H9 (cell line): ENCODE measurements around the gene TTN. TPM values are rescaled to one million over a fixed set of nuclear protein-coding genes. Genes with fewer than 3 reads are reported as not detected.

ENCODE experiments used
- DNase-seq: peaks from one replicate; pipeline ENCODE4 v3.0.0-alpha.2; 2017
- H2AFZ ChIP-seq: one replicate; pipeline ENCODE4 v1.6.1; 2013; ENCODE audit warnings: mild to moderate bottlenecking, low read length, control low read depth, moderate library complexity
- H2AK5ac ChIP-seq: 2 replicates; pipeline ENCODE4 v1.6.1; 2013; ENCODE audit warnings: low read length, control low read depth, mixed read lengths; ENCODE audit not compliant: insufficient read length
- H2BK120ac ChIP-seq: one replicate; pipeline ENCODE4 v1.6.1; 2013; ENCODE audit warnings: low read depth, mild to moderate bottlenecking, low read length, control low read depth, inconsistent platforms; ENCODE audit not compliant: poor library complexity, severe bottlenecking
- H2BK12ac ChIP-seq: 2 replicates; pipeline ENCODE4 v1.6.1; 2013; ENCODE audit warnings: low read length, control low read depth, mixed read lengths, low read depth; ENCODE audit not compliant: insufficient read length
- H2BK15ac ChIP-seq: 2 replicates; pipeline ENCODE4 v1.6.1; 2013; ENCODE audit warnings: low read depth, low read length, control low read depth
- H2BK20ac ChIP-seq: one replicate; pipeline ENCODE4 v1.6.1; 2013; ENCODE audit warnings: low read depth, mild to moderate bottlenecking, low read length, control low read depth, inconsistent platforms; ENCODE audit not compliant: poor library complexity, severe bottlenecking
- H2BK5ac ChIP-seq: 2 replicates; pipeline ENCODE4 v1.6.1; 2013; ENCODE audit warnings: low read length, control low read depth, mixed read lengths; ENCODE audit not compliant: insufficient read length
- H3K14ac ChIP-seq: 2 replicates; pipeline ENCODE4 v1.6.1; 2013; ENCODE audit warnings: low read length, control low read depth; ENCODE audit not compliant: insufficient read depth
- H3K18ac ChIP-seq: 2 replicates; pipeline ENCODE4 v1.6.1; 2013; ENCODE audit warnings: low read depth, mild to moderate bottlenecking, mixed read lengths, low read length, control low read depth; ENCODE audit not compliant: insufficient read length
- H3K23ac ChIP-seq: 2 replicates; pipeline ENCODE4 v1.6.1; 2013; ENCODE audit warnings: low read length, control low read depth, mixed read lengths, low read depth; ENCODE audit not compliant: insufficient read length
- H3K23me2 ChIP-seq: 2 replicates; pipeline ENCODE4 v1.6.1; 2013; ENCODE audit warnings: low read depth, mild to moderate bottlenecking, mixed read lengths, low read length, control low read depth; ENCODE audit not compliant: insufficient read length, poor library complexity, severe bottlenecking
- H3K27ac ChIP-seq: 2 replicates; pipeline ENCODE4 v1.5.1; 2013; ENCODE audit warnings: low read length, control low read depth, mixed read lengths, low read depth; ENCODE audit not compliant: insufficient read length
- H3K27me3 ChIP-seq: 2 replicates; pipeline ENCODE4 v1.6.1; 2013; ENCODE audit warnings: low read length, control low read depth, inconsistent platforms; ENCODE audit not compliant: insufficient read depth
- H3K4ac ChIP-seq: 2 replicates; pipeline ENCODE4 v1.6.1; 2013; ENCODE audit warnings: low read depth, mild to moderate bottlenecking, control low read depth, inconsistent platforms, low read length, moderate library complexity
- H3K4me1 ChIP-seq: 2 replicates; pipeline ENCODE4 v1.6.1; 2013; ENCODE audit warnings: low read length, control low read depth, inconsistent platforms; ENCODE audit not compliant: insufficient read depth
- H3K4me2 ChIP-seq: 2 replicates; pipeline ENCODE4 v1.6.1; 2013; ENCODE audit warnings: low read length, control low read depth, mixed read lengths; ENCODE audit not compliant: insufficient read length, insufficient read depth
- H3K56ac ChIP-seq: 2 replicates; pipeline ENCODE4 v1.6.1; 2013; ENCODE audit warnings: low read depth, mild to moderate bottlenecking, mixed read lengths, low read length, control low read depth; ENCODE audit not compliant: insufficient read length
- H3K79me1 ChIP-seq: 2 replicates; pipeline ENCODE4 v1.6.1; 2013; ENCODE audit warnings: low read depth, mild to moderate bottlenecking, moderate library complexity, low read length, control low read depth, inconsistent platforms; ENCODE audit not compliant: insufficient read depth, poor library complexity, severe bottlenecking
- H3K79me2 ChIP-seq: 2 replicates; pipeline ENCODE4 v1.6.1; 2013; ENCODE audit warnings: low read length, control low read depth, inconsistent platforms; ENCODE audit not compliant: insufficient read depth
- H3K9ac ChIP-seq: 2 replicates; pipeline ENCODE4 v1.6.1; 2013; ENCODE audit warnings: low read length, control low read depth, mixed read lengths; ENCODE audit not compliant: insufficient read length; ENCODE audit errors: extremely low read depth
- H3K9me3 ChIP-seq: one replicate; pipeline ENCODE4 v1.6.1; 2013; ENCODE audit warnings: low read depth, low read length, inconsistent platforms; ENCODE audit not compliant: control insufficient read depth
- H3T11ph ChIP-seq: one replicate; pipeline ENCODE4 v1.6.1; 2013; ENCODE audit warnings: mild to moderate bottlenecking, low read length, control low read depth, inconsistent platforms
- H4K20me1 ChIP-seq: one replicate; pipeline ENCODE4 v1.6.1; 2013; ENCODE audit not compliant: control insufficient read depth, insufficient read length, insufficient read depth
- H4K5ac ChIP-seq: 2 replicates; pipeline ENCODE4 v1.6.1; 2013; ENCODE audit warnings: low read depth, mild to moderate bottlenecking, mixed read lengths, low read length, control low read depth; ENCODE audit not compliant: insufficient read length
- H4K8ac ChIP-seq: replicated peaks from 2 replicates; pipeline ENCODE4 v1.6.1; 2013; ENCODE audit warnings: low read length, control low read depth, mixed read lengths, low read depth; ENCODE audit not compliant: insufficient read length
- H4K91ac ChIP-seq: 2 replicates; pipeline ENCODE4 v1.6.1; 2013; ENCODE audit warnings: low read depth, mild to moderate bottlenecking, moderate library complexity, mixed read lengths, low read length, control low read depth; ENCODE audit not compliant: insufficient read length
- H3K27ac Mint-ChIP-seq, 3 experiments: 2 replicates in 2 of 3; 3 replicates in 1 of 3; pipeline ENCODE4 v1.8.0; 2020 to 2021; ENCODE audit warnings: mixed read lengths in 3 of 3, mild to moderate bottlenecking in 1 of 3, moderate library complexity in 1 of 3
- H3K27me3 Mint-ChIP-seq: 2 replicates; pipeline ENCODE4 v1.8.0; 2021; ENCODE audit warnings: low read depth, mild to moderate bottlenecking, moderate library complexity, mixed read lengths
- H3K36me3 Mint-ChIP-seq, 3 experiments: 2 replicates in 2 of 3; 3 replicates in 1 of 3; pipeline ENCODE4 v1.8.0; 2020 to 2021; ENCODE audit warnings: low read depth in 3 of 3, mixed read lengths in 3 of 3; ENCODE audit not compliant: insufficient read depth in 1 of 3
- H3K4me1 Mint-ChIP-seq, 2 experiments: 2 replicates each; pipeline ENCODE4 v1.8.0; 2020; ENCODE audit warnings: mixed read lengths in 2 of 2
- H3K4me3 Mint-ChIP-seq, 2 experiments: 2 replicates in 1 of 2; 3 replicates in 1 of 2; pipeline ENCODE4 v1.8.0; 2020 to 2021; ENCODE audit warnings: mild to moderate bottlenecking in 2 of 2, mixed read lengths in 2 of 2, moderate library complexity in 1 of 2
- H3K9me3 Mint-ChIP-seq, 2 experiments: 2 replicates in 1 of 2; 3 replicates in 1 of 2; pipeline ENCODE4 v1.8.0; 2020; ENCODE audit warnings: mild to moderate bottlenecking in 2 of 2, mixed read lengths in 2 of 2, moderate library complexity in 1 of 2
- WGBS: extraction: QIAGEN DNeasy Blood & Tissue Kit; methylation state at CpG from one replicate; pipeline ENCODE4 v1.1.7; 2013; ENCODE audit warnings: missing lambda C conversion rate, low lambda C conversion rate, mixed read lengths; ENCODE audit not compliant: insufficient read length; ENCODE audit errors: extremely low coverage; 5-methylcytosine and 5-hydroxymethylcytosine counted together
- total RNA-seq: library from RNA; stranded (reverse); gene quantifications from 2 replicates; pipeline ENCODE4 v1.2.1, GENCODE V29; 2021
- TF ChIP-seq, protein P1 (sequence below): fragments of 200-600 bp; sonication (generic); conservative IDR thresholded peaks from 3 replicates; pipeline ENCODE4 v1.8.0; 2021; ENCODE audit warnings: antibody characterized with exemption, mild to moderate bottlenecking

Gene TTN
- total RNA-seq, 1 experiment from 2014 or later, result 0.70 TPM

DNA sequence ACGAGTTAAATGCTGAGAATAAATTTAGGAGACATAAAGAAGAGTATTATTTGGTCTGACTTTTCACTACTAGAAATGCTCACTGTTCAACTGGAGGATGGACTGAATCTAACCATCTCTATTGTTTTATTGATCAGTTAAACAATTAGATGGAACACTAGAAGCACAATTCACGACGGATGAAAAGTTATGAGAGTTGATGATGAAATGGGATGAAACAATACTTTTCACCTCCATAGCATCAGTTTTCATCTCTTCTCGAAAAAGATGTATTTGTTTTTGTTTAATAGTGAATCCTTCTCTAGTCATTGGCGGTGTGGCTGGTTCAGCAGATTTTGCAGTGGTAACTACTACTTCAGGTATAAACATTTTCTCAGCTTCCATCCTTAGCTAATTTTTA lies 19.3 kb downstream of the TTN start:
- H3K4me2 ChIP-seq, result no peak overlapping the region
- no peak overlapping the region for H2BK12ac ChIP-seq
- H3K14ac ChIP-seq, result no peak overlapping the region
- H3K18ac ChIP-seq, result no peak overlapping the region
- no peaks in the 10 kb centered on the region for H4K20me1 ChIP-seq
- no peak overlapping the region for H3K9ac ChIP-seq
- H3K4me1 ChIP-seq, result peaks cover 5% of the 10 kb centered on the region; the same call in 1 of the 2 replicates
- Mint-ChIP-seq H3K4me3 (no peak overlapping the region), H3K4me1 (peaks cover 5 to 7% of the 10 kb centered on the region in 2 experiments; a peak in 3 of 4 replicates), H3K27ac (no peak overlapping the region; a peak in 1 of 7 replicates), H3K9me3 (no peaks in the 10 kb centered on the region), H3K36me3 (no peaks in the 10 kb centered on the region), H3K27me3 (no peaks in the 10 kb centered on the region)
- H2BK5ac ChIP-seq, result no peak overlapping the region
- no peak overlapping the region for H3K23ac ChIP-seq
- no peaks in the 10 kb centered on the region for H3K79me2 ChIP-seq
- H3K9me3 ChIP-seq, result no peaks in the 10 kb centered on the region
- no peak overlapping the region for H3K4ac ChIP-seq
- no peak overlapping the region for H2BK20ac ChIP-seq
- H3K56ac ChIP-seq, result no peak overlapping the region
- no peak overlapping the region for H4K91ac ChIP-seq
- no peak overlapping the region for H4K5ac ChIP-seq
- H2BK120ac ChIP-seq, result no peak overlapping the region
- no peak overlapping the region for H2AFZ ChIP-seq
- DNase-seq, result no peak
- H3K23me2 ChIP-seq, result no peaks in the 10 kb centered on the region
- H2AK5ac ChIP-seq, result no peak overlapping the region
- H3K27ac ChIP-seq, result no peak overlapping the region
- H3K27me3 ChIP-seq, result no peaks in the 10 kb centered on the region
- no CpG with 5 or more reads among the region's 5 CpGs for WGBS
- no peaks in the 10 kb centered on the region for H3K79me1 ChIP-seq
- no peak overlapping the region for H4K8ac ChIP-seq
- TF ChIP-seq, protein P1, sequence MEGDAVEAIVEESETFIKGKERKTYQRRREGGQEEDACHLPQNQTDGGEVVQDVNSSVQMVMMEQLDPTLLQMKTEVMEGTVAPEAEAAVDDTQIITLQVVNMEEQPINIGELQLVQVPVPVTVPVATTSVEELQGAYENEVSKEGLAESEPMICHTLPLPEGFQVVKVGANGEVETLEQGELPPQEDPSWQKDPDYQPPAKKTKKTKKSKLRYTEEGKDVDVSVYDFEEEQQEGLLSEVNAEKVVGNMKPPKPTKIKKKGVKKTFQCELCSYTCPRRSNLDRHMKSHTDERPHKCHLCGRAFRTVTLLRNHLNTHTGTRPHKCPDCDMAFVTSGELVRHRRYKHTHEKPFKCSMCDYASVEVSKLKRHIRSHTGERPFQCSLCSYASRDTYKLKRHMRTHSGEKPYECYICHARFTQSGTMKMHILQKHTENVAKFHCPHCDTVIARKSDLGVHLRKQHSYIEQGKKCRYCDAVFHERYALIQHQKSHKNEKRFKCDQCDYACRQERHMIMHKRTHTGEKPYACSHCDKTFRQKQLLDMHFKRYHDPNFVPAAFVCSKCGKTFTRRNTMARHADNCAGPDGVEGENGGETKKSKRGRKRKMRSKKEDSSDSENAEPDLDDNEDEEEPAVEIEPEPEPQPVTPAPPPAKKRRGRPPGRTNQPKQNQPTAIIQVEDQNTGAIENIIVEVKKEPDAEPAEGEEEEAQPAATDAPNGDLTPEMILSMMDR, result no peak
- no peak overlapping the region for H2BK15ac ChIP-seq
- no peak overlapping the region for H3T11ph ChIP-seq
